Activated naive CD8-positive, alpha-beta T cell treated with anti-CD3 and anti-CD28 coated beads, Interleukin-2, amount 10 ng/mL, durations not matched to agents 7 days and 5 days (primary cell): Measurements from ENCODE around the gene FNDC3B. TPM values are rescaled to one million over a fixed set of nuclear protein-coding genes. Genes with fewer than 3 reads are reported as not detected.

Source experiments
- ATAC-seq: fragments of 150-1000 bp; cut with Tn5 transposase; one replicate; pipeline ENCODE4 v1.10.0; 2021; ENCODE audit warnings: low read depth, moderate library complexity
- POLR2A ChIA-PET: fragments of 350-600 bp; sonication (Branson Sonifier 250); formaldehyde crosslinking; loops from one replicate; lab custom pipeline; 2021; ENCODE audit warnings: antibody characterized with exemption; lab: Charles Lee
- DNase-seq: peaks from one replicate; pipeline ENCODE4 v3.0.0; 2021
- H3K27ac Mint-ChIP-seq: one replicate; pipeline ENCODE4 v1.8.0; 2022; ENCODE audit warnings: mild to moderate bottlenecking, mixed read lengths
- H3K27me3 Mint-ChIP-seq: one replicate; pipeline ENCODE4 v1.8.0; 2022; ENCODE audit warnings: mild to moderate bottlenecking, moderate library complexity, mixed read lengths
- H3K36me3 Mint-ChIP-seq: one replicate; pipeline ENCODE4 v1.8.0; 2021; ENCODE audit warnings: mild to moderate bottlenecking, mixed read lengths
- H3K4me1 Mint-ChIP-seq: one replicate; pipeline ENCODE4 v1.8.0; 2021; ENCODE audit warnings: mixed read lengths
- H3K4me3 Mint-ChIP-seq: one replicate; pipeline ENCODE4 v1.8.0; 2022; ENCODE audit warnings: mild to moderate bottlenecking, moderate library complexity, mixed read lengths
- H3K9me3 Mint-ChIP-seq: one replicate; pipeline ENCODE4 v1.8.0; 2021; ENCODE audit warnings: mixed read lengths
- total RNA-seq, 2 experiments: library from RNA; stranded (reverse); gene quantifications; one replicate each; pipeline ENCODE4 v1.2.3, GENCODE V29; 2021

The FNDC3B gene
- total RNA-seq, 2 experiments from 2014 or later, result 15.8 to 16.3 TPM

GRCh38 chr3:172051310-172051956, 12.1 kb downstream of the FNDC3B start:
- no peak for DNase-seq
- Mint-ChIP-seq H3K27ac (no peak overlapping the region), H3K36me3 (peaks cover 25% of the 10 kb centered on the region), H3K9me3 (no peaks in the 10 kb centered on the region), H3K4me1 (peaks cover 9% of the 10 kb centered on the region), H3K27me3 (no peaks in the 10 kb centered on the region), H3K4me3 (no peak overlapping the region)
- no peak for ATAC-seq
- POLR2A ChIA-PET, result no interaction called here

- peaks cover 25% of the 10 kb centered on the region for H3K36me3 Mint-ChIP-seq
- POLR2A ChIA-PET, result no interaction called here
- H3K27ac Mint-ChIP-seq, result no peak overlapping the region
- no peak overlapping the region for H3K4me3 Mint-ChIP-seq
- H3K9me3 Mint-ChIP-seq, result no peaks in the 10 kb centered on the region
- DNase-seq (no peak), ATAC-seq (no peak)
- peaks cover 11% of the 10 kb centered on the region for H3K4me1 Mint-ChIP-seq
- H3K27me3 Mint-ChIP-seq, result no peaks in the 10 kb centered on the region
Observed at GRCh38 chr3:172051957-172052354, 12.6 kb downstream of the FNDC3B start.

GRCh38 chr3:172052405-172052804, 13.0 kb downstream of the FNDC3B start:
- POLR2A ChIA-PET, result no interaction called here
- Mint-ChIP-seq H3K9me3 (no peaks in the 10 kb centered on the region), H3K27ac (no peak overlapping the region), H3K27me3 (no peaks in the 10 kb centered on the region), H3K4me3 (no peak overlapping the region), H3K36me3 (peaks cover 25% of the 10 kb centered on the region), H3K4me1 (peaks cover 14% of the 10 kb centered on the region)
- ATAC-seq, result no peak
- no peak for DNase-seq

- H3K27me3 Mint-ChIP-seq, result no peaks in the 10 kb centered on the region
- H3K4me3 Mint-ChIP-seq, result no peak overlapping the region
- no peak for DNase-seq
- no peak for ATAC-seq
- H3K9me3 Mint-ChIP-seq, result no peaks in the 10 kb centered on the region
- POLR2A ChIA-PET, result no interaction called here
- H3K4me1 Mint-ChIP-seq, result peaks cover 14% of the 10 kb centered on the region
- H3K36me3 Mint-ChIP-seq, result peaks cover 18% of the 10 kb centered on the region
- H3K27ac Mint-ChIP-seq, result no peak overlapping the region
Observed at GRCh38 chr3:172054115-172054764, 14.9 kb downstream of the FNDC3B start.

GRCh38 chr3:172056416-172056815, 17.0 kb downstream of the FNDC3B start:
- H3K27ac Mint-ChIP-seq, result no peak overlapping the region
- H3K4me3 Mint-ChIP-seq, result no peak overlapping the region
- DNase-seq, result no peak
- H3K27me3 Mint-ChIP-seq, result no peaks in the 10 kb centered on the region
- H3K9me3 Mint-ChIP-seq, result no peaks in the 10 kb centered on the region
- peaks cover 10% of the 10 kb centered on the region for H3K36me3 Mint-ChIP-seq
- ATAC-seq, result no peak
- H3K4me1 Mint-ChIP-seq, result peaks cover 14% of the 10 kb centered on the region
- POLR2A ChIA-PET, result no interaction called here

GRCh38 chr3:172057059-172057458, 17.7 kb downstream of the FNDC3B start:
- ATAC-seq (no peak), DNase-seq (no peak)
- Mint-ChIP-seq H3K4me3 (no peak overlapping the region), H3K36me3 (peaks cover 8% of the 10 kb centered on the region), H3K27ac (peak overlapping the region; percentile 38), H3K4me1 (peaks cover 18% of the 10 kb centered on the region), H3K9me3 (no peaks in the 10 kb centered on the region), H3K27me3 (no peaks in the 10 kb centered on the region)
- POLR2A ChIA-PET, result interaction anchor here (0.7 kb wide), 1 partner anchor 12 kb away, joined by 3 read pairs; no protein-coding TSS in a partner anchor

GRCh38 chr3:172057624-172058327, 18.4 kb downstream of the FNDC3B start:
- POLR2A ChIA-PET, result interaction anchor here (0.6 to 0.7 kb wide), 2 partner anchors 13 to 31 kb away, joined by 3 read pairs; no protein-coding TSS in a partner anchor
- H3K4me3 Mint-ChIP-seq, result no peak overlapping the region
- H3K36me3 Mint-ChIP-seq, result peaks cover 6% of the 10 kb centered on the region
- no peak for DNase-seq
- no peak for ATAC-seq
- no peaks in the 10 kb centered on the region for H3K27me3 Mint-ChIP-seq
- peaks cover 22% of the 10 kb centered on the region for H3K4me1 Mint-ChIP-seq
- H3K9me3 Mint-ChIP-seq, result no peaks in the 10 kb centered on the region
- H3K27ac Mint-ChIP-seq, result no peak overlapping the region

GRCh38 chr3:172059532-172059931, 20.2 kb downstream of the FNDC3B start:
- POLR2A ChIA-PET, result no interaction called here
- DNase-seq (no peak), ATAC-seq (no peak)
- no peaks in the 10 kb centered on the region for H3K27me3 Mint-ChIP-seq
- H3K27ac Mint-ChIP-seq, result no peak overlapping the region
- H3K9me3 Mint-ChIP-seq, result peaks cover 5% of the 10 kb centered on the region
- peaks cover 14% of the 10 kb centered on the region for H3K36me3 Mint-ChIP-seq
- no peak overlapping the region for H3K4me3 Mint-ChIP-seq
- peaks cover 29% of the 10 kb centered on the region for H3K4me1 Mint-ChIP-seq

- DNase-seq (no peak), ATAC-seq (no peak)
- no peak overlapping the region for H3K27ac Mint-ChIP-seq
- H3K4me3 Mint-ChIP-seq, result no peak overlapping the region
- POLR2A ChIA-PET, result no interaction called here
- peaks cover 7% of the 10 kb centered on the region for H3K9me3 Mint-ChIP-seq
- H3K4me1 Mint-ChIP-seq, result peaks cover 28% of the 10 kb centered on the region
- no peaks in the 10 kb centered on the region for H3K27me3 Mint-ChIP-seq
- H3K36me3 Mint-ChIP-seq, result peaks cover 16% of the 10 kb centered on the region
Observed at GRCh38 chr3:172060234-172060633, 20.9 kb downstream of the FNDC3B start.

GRCh38 chr3:172061724-172062184, 22.4 kb downstream of the FNDC3B start:
- Mint-ChIP-seq H3K4me3 (peak overlapping the region; percentile 52), H3K9me3 (peaks cover 7% of the 10 kb centered on the region), H3K27me3 (no peaks in the 10 kb centered on the region), H3K4me1 (peaks cover 25% of the 10 kb centered on the region), H3K36me3 (peaks cover 14% of the 10 kb centered on the region), H3K27ac (no peak overlapping the region)
- POLR2A ChIA-PET, result no interaction called here
- DNase-seq (no peak), ATAC-seq (peak; percentile 47)

GRCh38 chr3:172062761-172063160, 23.4 kb downstream of the FNDC3B start:
- Mint-ChIP-seq H3K27ac (no peak overlapping the region), H3K4me3 (peak overlapping the region; percentile 60), H3K27me3 (no peaks in the 10 kb centered on the region), H3K9me3 (peaks cover 7% of the 10 kb centered on the region), H3K36me3 (peaks cover 14% of the 10 kb centered on the region), H3K4me1 (peaks cover 29% of the 10 kb centered on the region)
- no peak for DNase-seq
- no peak for ATAC-seq
- POLR2A ChIA-PET, result no interaction called here

GRCh38 chr3:172063456-172064432, 24.4 kb downstream of the FNDC3B start:
- H3K4me3 Mint-ChIP-seq, result no peak overlapping the region
- DNase-seq (no peak), ATAC-seq (no peak)
- H3K27ac Mint-ChIP-seq, result no peak overlapping the region
- H3K27me3 Mint-ChIP-seq, result no peaks in the 10 kb centered on the region
- POLR2A ChIA-PET, result no interaction called here
- peaks cover 14% of the 10 kb centered on the region for H3K36me3 Mint-ChIP-seq
- H3K4me1 Mint-ChIP-seq, result peaks cover 31% of the 10 kb centered on the region
- H3K9me3 Mint-ChIP-seq, result peaks cover 7% of the 10 kb centered on the region

- H3K4me1 Mint-ChIP-seq, result peaks cover 31% of the 10 kb centered on the region
- no peak for ATAC-seq
- DNase-seq, result no peak
- peaks cover 14% of the 10 kb centered on the region for H3K36me3 Mint-ChIP-seq
- no peak overlapping the region for H3K27ac Mint-ChIP-seq
- peaks cover 7% of the 10 kb centered on the region for H3K9me3 Mint-ChIP-seq
- no peaks in the 10 kb centered on the region for H3K27me3 Mint-ChIP-seq
- POLR2A ChIA-PET, result no interaction called here
- H3K4me3 Mint-ChIP-seq, result no peak overlapping the region
Observed at GRCh38 chr3:172065527-172065926, 26.1 kb downstream of the FNDC3B start.
